Psoas muscle (tissue), 8 donors: ENCODE data around the gene BIVM. TPM values are rescaled to one million over a fixed set of nuclear protein-coding genes. Genes with fewer than 3 reads are reported as not detected.

Source experiments
- ATAC-seq, 4 donors: fragments of 200-7000 bp; cut with Tn5 transposase; one replicate each; pipeline ENCODE4 v1.9.1; 2020; ENCODE audit warnings: moderate library complexity in 3 of 4, mild to moderate bottlenecking in 2 of 4
- DNase-seq, 2 donors: peaks; one replicate each; pipeline ENCODE4 v3.0.0-alpha.2; 2020
- H3K27ac ChIP-seq: fragments of 200-600 bp; one replicate; pipeline ENCODE4 v1.8.0; 2022
- H3K27me3 ChIP-seq, 3 donors: fragments of 200-600 bp in 1 of 3; one replicate each; pipeline versions ENCODE4 v1.6.1 to v1.8.0; 2013 to 2022; ENCODE audit warnings: low read length in 2 of 3, mild to moderate bottlenecking in 2 of 3, moderate library complexity in 1 of 3; ENCODE audit not compliant: insufficient read depth in 3 of 3
- H3K36me3 ChIP-seq, 2 donors: fragments of 200-600 bp in 1 of 2; one replicate each; pipeline versions ENCODE4 v1.6.1 to v1.8.0; 2013 to 2022; ENCODE audit warnings: low read depth in 1 of 2, mild to moderate bottlenecking in 1 of 2, moderate library complexity in 1 of 2; ENCODE audit not compliant: insufficient read depth in 1 of 2
- H3K4me1 ChIP-seq: fragments of 200-600 bp; one replicate; pipeline ENCODE4 v1.8.0; 2022
- H3K4me3 ChIP-seq: fragments of 200-600 bp; one replicate; pipeline ENCODE4 v1.8.0; 2022; ENCODE audit warnings: mild to moderate bottlenecking
- H3K9me3 ChIP-seq: fragments of 200-600 bp; one replicate; pipeline ENCODE4 v1.8.0; 2022
- WGBS, 3 donors: extraction: QIAGEN DNeasy Blood & Tissue Kit; methylation state at CpG; one replicate each; pipeline versions ENCODE4 v1.1.6 to v1.1.7; 2013; 5-methylcytosine and 5-hydroxymethylcytosine counted together
- intact Hi-C, 2 donors: fragments of 100-400 bp; cut with DNase I; formaldehyde crosslinking; loops; one replicate each; pipeline versions ENCODE4 v1.11.0 to v1.14.2; 2022
- polyA plus RNA-seq, 3 donors: library from polyadenylated mRNA; stranded (reverse); fragments of 200-250 nt; gene quantifications; one replicate each; pipeline ENCODE4 v1.2.3, GENCODE V29; 2013
- total RNA-seq, 4 donors: library from RNA; stranded (reverse); fragmentation: NEBNext Ultra II Directional in 2 of 4; extraction: Animal tissue kit (Norgen Biotek cat#: 25700) in 2 of 4; gene quantifications; one replicate each; pipeline versions ENCODE4 v1.2.1 to v1.2.4, GENCODE V29; 2021 to 2023
- TF ChIP-seq, protein P1 (sequence below): fragments of 200-600 bp; IDR thresholded peaks from one replicate; pipeline ENCODE4 v1.8.0; 2022; ENCODE audit warnings: antibody characterized with exemption
- donor health status: healthy with polysubstance abuse.
- donor health status: DM: no; HTN: no; CAD: no; lungs with moderate emphysema.
- donor health status: Bipolar disorder and iron deficiency.
- donor health status: healthy.
- donor health status: DM: yes; HTN: yes; CAD: no.
- donor health status: DM: no; HTN: no; CAD: no.
- donor health status: DM: no; HTN: no; CAD: no.
- donor health status: DM: yes; HTN: yes; CAD: no.

Gene BIVM
- total and polyA plus RNA-seq, 7 donors: 7.9 to 24.6 (median 17.2) TPM

- no peak for DNase-seq
- Histone ChIP-seq H3K27ac (peak overlapping the region; percentile 94), H3K9me3 (no peaks in the 10 kb centered on the region), H3K27me3 (no peaks in the 10 kb centered on the region), H3K4me1 (peaks cover 9% of the 10 kb centered on the region), H3K4me3 (peak overlapping the region; percentile 82), H3K36me3 (peaks cover 0 to 11% of the 10 kb centered on the region in 2 donors)
- WGBS, 3 donors: 21 to 23% (median 22%) methylated on average over 12 of the region's 12 CpGs
- ATAC-seq: no peak
- TF ChIP-seq, protein P1, sequence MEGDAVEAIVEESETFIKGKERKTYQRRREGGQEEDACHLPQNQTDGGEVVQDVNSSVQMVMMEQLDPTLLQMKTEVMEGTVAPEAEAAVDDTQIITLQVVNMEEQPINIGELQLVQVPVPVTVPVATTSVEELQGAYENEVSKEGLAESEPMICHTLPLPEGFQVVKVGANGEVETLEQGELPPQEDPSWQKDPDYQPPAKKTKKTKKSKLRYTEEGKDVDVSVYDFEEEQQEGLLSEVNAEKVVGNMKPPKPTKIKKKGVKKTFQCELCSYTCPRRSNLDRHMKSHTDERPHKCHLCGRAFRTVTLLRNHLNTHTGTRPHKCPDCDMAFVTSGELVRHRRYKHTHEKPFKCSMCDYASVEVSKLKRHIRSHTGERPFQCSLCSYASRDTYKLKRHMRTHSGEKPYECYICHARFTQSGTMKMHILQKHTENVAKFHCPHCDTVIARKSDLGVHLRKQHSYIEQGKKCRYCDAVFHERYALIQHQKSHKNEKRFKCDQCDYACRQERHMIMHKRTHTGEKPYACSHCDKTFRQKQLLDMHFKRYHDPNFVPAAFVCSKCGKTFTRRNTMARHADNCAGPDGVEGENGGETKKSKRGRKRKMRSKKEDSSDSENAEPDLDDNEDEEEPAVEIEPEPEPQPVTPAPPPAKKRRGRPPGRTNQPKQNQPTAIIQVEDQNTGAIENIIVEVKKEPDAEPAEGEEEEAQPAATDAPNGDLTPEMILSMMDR: peak; percentile 70
- intact Hi-C loops: loop anchor here (2.0 to 5.0 kb wide), 3 partner anchors 45 to 267 kb away; partner anchors contain the start of gene TPP2 (in 1 of the 2)
These were observed 48.6 kb downstream of the BIVM start for GRCh38 chr13:102847272-102848234.

- H3K9me3 ChIP-seq: no peaks in the 10 kb centered on the region
- peaks cover 9% of the 10 kb centered on the region for H3K4me1 ChIP-seq
- no peak overlapping the region for H3K27ac ChIP-seq
- DNase-seq (no peak), ATAC-seq (no peak)
- H3K27me3 ChIP-seq: no peaks in the 10 kb centered on the region
- TF ChIP-seq, protein P1: no peak
- peaks cover 0 to 16% of the 10 kb centered on the region in 2 donors for H3K36me3 ChIP-seq
- 84 to 87% (median 87%) methylated on average over 6 of the region's 6 CpGs for WGBS, 3 donors
- intact Hi-C loops: loop anchor here (5.0 kb wide), 2 partner anchors 47 to 252 kb away; partner anchors contain the start of gene TPP2 (in 1 of the 2)
- H3K4me3 ChIP-seq: no peak overlapping the region
These were observed 50.0 kb downstream of the BIVM start for GRCh38 chr13:102848956-102849355.

DNA sequence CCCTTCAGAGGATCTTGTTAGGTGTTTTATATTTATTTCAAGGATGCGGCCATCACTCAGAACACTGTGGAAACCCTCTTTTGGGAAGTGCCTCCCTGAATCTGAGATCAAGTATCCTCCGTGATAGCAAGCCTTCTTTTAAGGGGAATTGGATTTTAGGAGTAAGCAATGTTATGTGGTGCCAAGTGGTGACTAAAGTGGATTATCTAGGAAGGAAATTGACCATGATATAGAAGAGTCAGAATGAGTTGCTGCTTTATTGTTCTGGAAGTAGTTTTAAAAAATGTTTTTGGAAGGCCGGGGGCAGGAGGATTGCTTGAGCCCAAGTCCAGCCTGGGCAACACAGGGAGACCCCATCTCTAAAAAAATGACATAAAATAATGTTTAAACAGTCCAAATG, 53.6 kb downstream of the BIVM start:
- H3K4me1 ChIP-seq: peaks cover 12% of the 10 kb centered on the region
- H3K4me3 ChIP-seq: no peak overlapping the region
- ATAC-seq (no peak), DNase-seq (no peak)
- intact Hi-C loops: loop anchor here in 1 of 2 donors (5.0 kb wide), 1 partner anchor 270 kb away; no protein-coding TSS in a partner anchor
- TF ChIP-seq, protein P1: no peak
- no peaks in the 10 kb centered on the region for H3K27me3 ChIP-seq
- 90 to 95% (median 94%) methylated on average over 3 of the region's 3 CpGs for WGBS, 3 donors
- no peaks in the 10 kb centered on the region for H3K9me3 ChIP-seq
- H3K36me3 ChIP-seq: peaks cover 6 to 52% of the 10 kb centered on the region in 2 donors
- no peak overlapping the region for H3K27ac ChIP-seq

GRCh38 chr13:102854675-102855074, 55.8 kb downstream of the BIVM start:
- ATAC-seq: no peak
- intact Hi-C loops: loop anchor here in 1 of 2 donors (5.0 kb wide), 1 partner anchor 272 kb away; no protein-coding TSS in a partner anchor
- H3K27ac ChIP-seq: no peak overlapping the region
- peaks cover 9% of the 10 kb centered on the region for H3K4me1 ChIP-seq
- 71 to 83% (median 75%) methylated on average over 7 of the region's 7 CpGs for WGBS, 3 donors
- H3K36me3 ChIP-seq: peaks cover 11 to 73% of the 10 kb centered on the region in 2 donors
- DNase-seq: no peak
- TF ChIP-seq, protein P1: no peak
- no peaks in the 10 kb centered on the region for H3K9me3 ChIP-seq
- no peak overlapping the region for H3K4me3 ChIP-seq
- H3K27me3 ChIP-seq: no peaks in the 10 kb centered on the region
